Measurements from ENCODE around the gene UBE2U.

GRCh38 chr1:64199154-64199553, 4.3 kb upstream of the UBE2U start:
- TF ChIP-seq SUZ12 (IDR thresholded peaks at IDR 0.05; ENCODE audit: low read length) (no peak), RFX5 (IDR thresholded peaks at IDR 0.05; ENCODE audit: borderline replicate concordance, low read depth, low read length) (no peak), FOSL1 (IDR thresholded peaks at IDR 0.05; ENCODE audit: insufficient read depth, low read depth, low read length) (no peak), POU5F1 (IDR thresholded peaks at IDR 0.05; ENCODE audit: low read depth, low read length) (no peak), CHD2 (IDR thresholded peaks at IDR 0.05; ENCODE audit: low read length) (no peak), POLR2A (IDR thresholded peaks at IDR 0.05; ENCODE audit: control extremely low read depth in 1 of 2, low read depth in 2 of 2, low read length in 2 of 2) (no peak), JUN (IDR thresholded peaks at IDR 0.05; ENCODE audit: low read depth, low read length) (no peak), EGR1 (IDR thresholded peaks at IDR 0.05; ENCODE audit: borderline replicate concordance, low read depth, low read length) (no peak), RXRA (IDR thresholded peaks at IDR 0.05; ENCODE audit: insufficient read depth, low read depth, low read length) (no peak), CTCF (IDR thresholded peaks at IDR 0.05; ENCODE audit: control extremely low read depth in 1 of 3, insufficient read depth in 1 of 3, low read depth in 1 of 3, low read length in 3 of 3) (no peak), CEBPB (IDR thresholded peaks at IDR 0.05; ENCODE audit: low read depth, low read length) (no peak)
